Spleen (tissue), 7 donors: ENCODE results near the gene PLCG2.

Source experiments
- CTCF ChIP-seq, 11 experiments: fragments of 200-600 bp in 7 of 11; fragments of 450-650 bp in 4 of 11; sonication (generic) in 4 of 11; IDR thresholded peaks in 8 of 11; conservative IDR thresholded peaks in 3 of 11; 1 replicate in 7 of 11; 2 replicates in 4 of 11; pipeline versions ENCODE4 v1.4.0 to v1.8.0; 2016 to 2021; ENCODE audit warnings: antibody characterized with exemption in 11 of 11, inconsistent platforms in 4 of 11, mild to moderate bottlenecking in 1 of 11
- POLR2A ChIP-seq, 3 donors: fragments of 450-650 bp; IDR thresholded peaks; one replicate each; pipeline ENCODE4 v1.5.1; 2017; ENCODE audit warnings: antibody characterized with exemption in 3 of 3, mild to moderate bottlenecking in 1 of 3
- POLR2AphosphoS5 ChIP-seq, 3 donors: sonication (generic); formaldehyde crosslinking; IDR thresholded peaks; one replicate each; pipeline ENCODE4 v1.5.1; 2017; ENCODE audit warnings: antibody characterized with exemption in 3 of 3
- donor health status: DM: no; HTN: no; CAD: no; lungs with moderate emphysema.
- donor health status: DM: no; HTN: no; CAD: no.
- donor health status: DM: no; HTN: no; CAD: no.

- TF ChIP-seq POLR2AphosphoS5 (IDR thresholded peaks at IDR 0.05) = peak; percentile 29 to 53 (median 43)
- TF ChIP-seq POLR2A (IDR thresholded peaks at IDR 0.05) = no peak
- no peak for TF ChIP-seq CTCF (IDR thresholded peaks at IDR 0.05 in 8 of 11, conservative IDR thresholded peaks at IDR 0.05 in 3 of 11)
These were observed 232.1 kb downstream of the PLCG2 start, which contains the start of gene SDR42E1 for GRCh38 chr16:82011199-82011641.
